Measurements from ENCODE around the gene SPEG.

Gene SPEG

DNA sequence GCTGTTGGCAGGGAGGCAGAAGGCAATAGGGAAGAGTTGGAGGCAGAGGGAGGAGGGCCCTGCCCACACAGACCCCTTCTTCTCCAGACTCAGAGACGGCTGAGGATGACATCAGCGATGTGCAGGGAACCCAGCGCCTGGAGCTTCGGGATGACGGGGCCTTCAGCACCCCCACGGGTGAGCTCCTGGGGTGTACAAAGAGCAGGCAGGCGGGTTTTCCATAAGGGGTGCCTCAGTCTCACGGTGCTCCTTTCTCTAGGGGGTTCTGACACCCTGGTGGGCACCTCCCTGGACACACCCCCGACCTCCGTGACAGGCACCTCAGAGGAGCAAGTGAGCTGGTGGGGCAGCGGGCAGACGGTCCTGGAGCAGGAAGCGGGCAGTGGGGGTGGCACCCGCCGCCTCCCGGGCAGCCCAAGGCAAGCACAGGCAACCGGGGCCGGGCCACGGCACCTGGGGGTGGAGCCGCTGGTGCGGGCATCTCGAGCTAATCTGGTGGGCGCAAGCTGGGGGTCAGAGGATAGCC, 10.0 kb downstream of the SPEG start:
- DNase-seq, result no peak

DNA sequence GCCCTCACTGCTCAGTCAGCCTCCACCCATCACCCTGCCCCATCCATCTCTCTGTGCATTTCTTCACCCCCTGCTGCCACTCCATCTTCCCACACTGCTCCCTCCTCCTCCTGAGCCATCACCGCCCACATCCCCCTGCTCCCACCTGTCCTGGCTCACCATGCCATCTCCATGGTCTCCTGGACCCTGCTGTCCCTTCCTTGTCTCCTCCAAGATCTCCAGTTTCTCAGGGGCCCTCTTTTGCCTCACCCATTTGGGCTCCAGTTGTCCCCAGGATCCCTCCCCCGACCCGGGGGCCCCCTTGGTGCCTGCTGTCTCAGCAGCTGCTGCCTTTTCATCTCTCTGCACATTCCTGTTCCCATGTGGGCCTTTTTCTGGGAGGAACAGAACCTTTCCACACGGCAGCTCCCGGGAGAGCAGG, 10.6 kb downstream of the SPEG start:
- DNase-seq, result no peak

DNA sequence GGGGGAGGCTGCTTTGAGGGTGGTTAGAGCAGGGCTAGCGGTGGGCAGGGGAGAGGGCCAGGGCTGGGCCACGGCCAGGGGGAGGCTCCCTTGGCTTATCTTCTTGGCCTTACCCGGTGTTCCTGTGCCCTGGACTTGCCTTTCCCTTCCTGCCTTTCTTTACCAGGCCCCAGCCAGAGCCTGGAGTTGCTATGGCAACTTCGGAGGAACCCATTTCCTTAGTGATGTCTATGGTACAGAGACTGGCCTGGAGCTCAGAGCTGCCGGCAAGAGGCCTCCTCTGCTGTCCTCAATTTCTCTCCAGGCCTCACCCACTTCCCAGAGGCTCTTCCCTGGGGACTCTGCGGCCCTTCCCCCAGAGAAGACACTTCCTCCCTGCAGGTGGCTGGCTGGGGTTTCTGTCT, 11.5 kb downstream of the SPEG start:
- DNase-seq, result no peak

DNA sequence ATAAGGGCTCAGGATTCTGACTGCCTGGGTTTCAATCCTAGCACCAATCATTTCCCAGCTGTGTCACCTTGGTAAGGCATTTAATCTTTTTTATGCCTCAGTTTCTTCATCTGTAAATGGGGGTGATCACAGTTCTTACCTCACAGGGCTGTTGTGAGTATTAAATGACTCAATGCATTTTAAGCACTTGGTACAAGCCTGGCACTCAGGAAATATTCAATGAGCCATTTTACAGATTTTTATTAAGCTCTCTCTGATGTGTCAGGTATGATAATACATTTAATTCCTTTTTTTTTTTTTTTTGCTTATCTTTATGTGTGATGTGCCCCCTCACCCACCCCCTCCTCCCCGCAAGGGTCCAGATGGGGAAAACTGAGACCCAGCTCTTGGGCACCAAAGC, 12.0 kb downstream of the SPEG start:
- DNase-seq, result no peak

DNA sequence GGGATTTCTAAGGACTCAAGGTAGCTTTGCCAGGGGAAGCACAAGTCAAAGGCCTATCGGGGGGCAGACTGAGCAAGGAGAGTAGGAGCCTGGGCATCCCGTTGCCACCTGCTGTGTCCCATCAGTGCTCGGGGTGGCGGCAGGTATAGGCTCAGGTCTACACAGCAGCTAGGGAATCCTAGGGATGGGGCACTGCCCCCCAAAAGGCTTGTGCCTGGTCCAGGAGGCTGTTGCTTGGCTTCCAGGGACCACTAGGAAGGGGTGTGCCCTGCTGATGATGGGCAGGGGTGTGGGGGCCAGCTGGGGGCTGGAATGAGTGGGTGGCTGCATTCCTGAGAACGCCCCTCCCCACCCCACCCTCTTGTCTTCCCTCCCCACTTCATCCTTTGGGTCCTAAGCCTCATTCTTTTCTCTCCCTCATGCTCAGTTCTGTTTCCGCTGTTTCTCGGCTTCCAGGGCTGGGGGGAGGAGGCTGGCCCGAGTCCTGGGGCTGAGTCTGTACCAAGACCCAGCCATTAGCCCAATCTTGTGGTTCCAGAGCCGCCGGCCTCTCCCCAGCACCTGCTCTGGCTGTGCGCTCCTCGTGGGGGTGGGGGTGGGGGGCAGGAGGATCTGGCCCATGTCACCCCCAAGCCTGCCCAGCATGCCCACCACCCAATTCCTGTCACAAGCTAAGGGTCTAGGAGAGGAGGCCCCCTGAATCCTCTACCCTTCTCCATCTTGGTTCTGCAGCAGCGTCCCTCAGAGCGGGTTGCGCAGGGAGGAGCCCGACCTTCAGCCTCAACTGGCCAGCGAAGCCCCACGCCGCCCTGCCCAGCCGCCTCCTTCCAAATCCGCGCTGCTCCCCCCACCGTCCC, 12.8 kb downstream of the SPEG start:
- no peak for DNase-seq

DNA sequence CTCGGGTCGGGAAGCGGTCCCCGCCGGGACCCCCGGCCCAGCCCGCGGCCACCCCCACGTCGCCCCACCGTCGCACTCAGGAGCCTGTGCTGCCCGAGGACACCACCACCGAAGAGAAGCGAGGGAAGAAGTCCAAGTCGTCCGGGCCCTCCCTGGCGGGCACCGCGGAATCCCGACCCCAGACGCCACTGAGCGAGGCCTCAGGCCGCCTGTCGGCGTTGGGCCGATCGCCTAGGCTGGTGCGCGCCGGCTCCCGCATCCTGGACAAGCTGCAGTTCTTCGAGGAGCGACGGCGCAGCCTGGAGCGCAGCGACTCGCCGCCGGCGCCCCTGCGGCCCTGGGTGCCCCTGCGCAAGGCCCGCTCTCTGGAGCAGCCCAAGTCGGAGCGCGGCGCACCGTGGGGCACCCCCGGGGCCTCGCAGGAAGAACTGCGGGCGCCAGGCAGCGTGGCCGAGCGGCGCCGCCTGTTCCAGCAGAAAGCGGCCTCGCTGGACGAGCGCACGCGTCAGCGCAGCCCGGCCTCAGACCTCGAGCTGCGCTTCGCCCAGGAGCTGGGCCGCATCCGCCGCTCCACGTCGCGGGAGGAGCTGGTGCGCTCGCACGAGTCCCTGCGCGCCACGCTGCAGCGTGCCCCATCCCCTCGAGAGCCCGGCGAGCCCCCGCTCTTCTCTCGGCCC, 13.6 kb downstream of the SPEG start:
- no peak for DNase-seq

DNA sequence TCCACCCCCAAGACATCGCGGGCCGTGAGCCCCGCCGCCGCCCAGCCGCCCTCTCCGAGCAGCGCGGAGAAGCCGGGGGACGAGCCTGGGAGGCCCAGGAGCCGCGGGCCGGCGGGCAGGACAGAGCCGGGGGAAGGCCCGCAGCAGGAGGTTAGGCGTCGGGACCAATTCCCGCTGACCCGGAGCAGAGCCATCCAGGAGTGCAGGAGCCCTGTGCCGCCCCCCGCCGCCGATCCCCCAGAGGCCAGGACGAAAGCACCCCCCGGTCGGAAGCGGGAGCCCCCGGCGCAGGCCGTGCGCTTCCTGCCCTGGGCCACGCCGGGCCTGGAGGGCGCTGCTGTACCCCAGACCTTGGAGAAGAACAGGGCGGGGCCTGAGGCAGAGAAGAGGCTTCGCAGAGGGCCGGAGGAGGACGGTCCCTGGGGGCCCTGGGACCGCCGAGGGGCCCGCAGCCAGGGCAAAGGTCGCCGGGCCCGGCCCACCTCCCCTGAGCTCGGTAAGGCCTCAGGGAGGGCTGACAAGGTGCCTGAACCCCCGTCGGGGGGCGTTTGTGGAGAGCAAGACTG, 14.2 kb downstream of the SPEG start:
- DNase-seq, result no peak

DNA sequence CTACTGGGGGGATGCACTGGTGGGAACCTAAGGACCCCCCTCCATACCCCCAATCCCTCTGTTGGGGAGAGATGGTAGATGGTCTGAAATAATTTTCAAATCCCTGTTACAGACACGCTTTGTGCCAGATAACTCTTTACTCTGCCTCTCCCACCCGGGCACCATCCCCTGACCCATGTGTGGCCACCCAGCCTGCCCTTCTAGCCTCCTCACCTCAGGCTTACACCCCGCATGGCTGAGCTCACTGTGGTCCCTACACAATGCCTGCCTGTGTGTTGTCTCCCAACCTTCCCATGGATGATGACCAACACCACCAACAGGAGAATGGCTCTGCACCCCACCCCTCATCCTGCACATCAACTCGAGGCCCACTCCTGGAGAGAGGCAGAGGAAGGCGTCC, 15.0 kb downstream of the SPEG start:
- no peak for DNase-seq

DNA sequence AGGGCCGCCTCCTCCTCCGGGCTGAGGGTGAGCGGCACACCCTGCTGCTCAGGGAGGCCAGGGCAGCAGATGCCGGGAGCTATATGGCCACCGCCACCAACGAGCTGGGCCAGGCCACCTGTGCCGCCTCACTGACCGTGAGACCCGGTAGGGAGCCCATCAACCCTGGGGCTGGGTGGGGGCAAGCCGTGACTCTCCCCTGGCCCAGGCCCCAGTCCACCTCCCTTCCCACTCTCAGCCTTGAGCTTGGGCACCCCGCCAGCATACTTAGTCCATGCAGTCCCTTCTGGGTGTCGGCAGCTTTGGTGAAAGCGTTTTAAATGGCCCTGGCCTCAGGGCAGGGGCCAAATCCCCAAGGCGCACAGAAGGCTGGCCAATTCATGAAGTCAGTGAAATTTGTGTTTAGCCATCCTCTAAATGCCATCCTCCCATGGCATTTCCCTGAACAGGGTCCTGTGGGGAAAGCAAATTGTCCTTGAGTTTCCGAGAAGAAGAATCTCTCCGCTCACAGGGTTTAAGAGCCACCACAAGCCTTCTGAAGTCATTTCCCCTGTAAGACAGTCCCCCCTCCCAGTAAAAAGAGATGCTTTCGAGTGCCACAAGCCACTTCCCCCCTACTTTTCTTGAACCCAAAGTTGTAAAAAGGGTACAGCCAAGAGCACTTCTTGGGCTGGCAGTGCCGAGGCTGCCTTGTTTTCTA, 17.2 kb downstream of the SPEG start:
- no peak for DNase-seq

DNA sequence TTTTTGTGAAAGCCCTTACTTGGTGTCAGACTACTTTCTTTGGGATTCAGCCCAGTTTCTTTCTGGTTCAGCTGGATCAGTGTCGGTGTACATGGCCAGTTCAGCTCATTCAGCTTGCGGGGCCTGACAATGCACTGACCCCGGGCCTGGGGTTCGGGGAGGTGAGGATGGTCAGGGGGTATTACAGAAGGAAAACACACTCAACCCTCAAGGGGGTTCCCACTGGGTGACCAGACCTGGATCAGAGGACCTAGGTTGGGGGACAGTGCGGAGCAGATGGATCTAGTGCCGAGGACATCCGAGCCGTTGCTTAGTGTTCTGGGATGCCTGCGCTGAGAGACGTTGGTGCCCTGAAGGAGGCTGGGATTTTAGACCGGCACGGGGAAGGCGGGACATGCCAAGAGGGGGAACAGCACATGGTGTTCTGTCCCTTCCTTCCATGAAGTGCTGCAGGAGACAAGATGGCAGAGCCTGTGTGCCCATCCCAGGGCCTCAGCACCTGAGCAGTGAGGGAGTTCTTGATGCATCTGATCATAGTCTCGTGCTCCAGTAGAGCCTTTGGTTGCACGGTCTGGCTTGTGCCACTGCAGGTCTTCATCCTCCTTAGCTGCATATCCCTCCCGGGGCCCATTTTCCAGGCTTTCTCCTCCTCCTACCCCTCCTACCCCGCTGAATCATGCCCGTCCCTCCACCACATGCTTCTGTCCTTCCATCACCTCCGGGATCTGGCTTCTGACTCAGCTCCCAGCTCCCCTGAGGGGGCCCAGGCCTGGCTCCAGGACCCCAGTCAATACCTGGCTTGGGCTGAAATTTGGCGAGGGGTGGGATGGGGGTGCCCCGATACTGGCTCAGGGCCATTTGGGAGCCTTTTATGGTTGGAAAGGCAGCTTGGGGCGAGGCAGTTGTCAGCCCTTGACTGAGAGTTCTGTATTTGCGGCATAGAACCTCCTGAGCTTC, 18.0 kb downstream of the SPEG start:
- DNase-seq, result no peak

DNA sequence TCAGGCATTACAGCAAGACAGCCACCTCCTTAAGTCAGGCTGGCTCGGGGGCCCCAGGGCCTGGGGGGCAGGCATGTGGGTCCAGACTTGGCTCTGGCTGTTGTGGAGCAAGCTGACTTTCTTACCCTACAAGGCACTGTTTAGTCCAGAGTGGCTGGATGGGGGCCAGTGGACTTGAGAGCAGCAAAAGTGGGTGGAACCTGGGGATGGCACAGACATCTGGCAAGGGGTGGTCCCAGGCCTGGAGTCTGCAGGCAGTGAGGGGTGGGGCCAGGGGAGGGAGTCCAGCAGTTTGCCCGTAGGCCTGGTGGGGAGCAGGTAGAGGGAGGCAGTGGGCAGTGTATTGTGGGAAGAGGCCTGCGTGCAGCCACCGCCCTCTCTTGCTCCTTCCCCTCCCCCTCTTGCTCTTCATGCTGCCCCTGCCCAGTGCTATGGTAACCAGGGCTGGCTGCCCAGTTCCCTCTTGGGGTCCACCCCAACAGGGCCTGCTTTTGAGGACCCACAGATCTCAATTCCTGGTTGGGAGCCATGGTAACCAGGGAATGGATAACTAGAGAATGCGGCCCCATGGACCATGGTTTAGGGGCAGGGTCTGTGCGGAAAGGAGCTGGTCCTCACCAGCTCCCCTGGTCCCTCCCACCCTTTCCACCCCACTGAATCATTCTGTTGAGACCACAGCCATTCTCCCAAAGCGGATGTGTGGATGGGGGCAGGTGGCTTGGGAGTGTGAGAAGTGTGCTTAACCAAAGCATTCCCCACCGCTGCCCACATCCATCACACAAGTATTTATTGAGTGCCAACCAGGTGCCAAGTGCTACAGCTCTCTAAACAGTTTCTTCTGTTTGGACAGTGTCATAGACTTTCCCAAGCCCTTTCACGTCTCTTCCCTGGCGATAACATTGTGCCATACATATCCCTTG, 19.3 kb downstream of the SPEG start:
- no peak for DNase-seq

DNA sequence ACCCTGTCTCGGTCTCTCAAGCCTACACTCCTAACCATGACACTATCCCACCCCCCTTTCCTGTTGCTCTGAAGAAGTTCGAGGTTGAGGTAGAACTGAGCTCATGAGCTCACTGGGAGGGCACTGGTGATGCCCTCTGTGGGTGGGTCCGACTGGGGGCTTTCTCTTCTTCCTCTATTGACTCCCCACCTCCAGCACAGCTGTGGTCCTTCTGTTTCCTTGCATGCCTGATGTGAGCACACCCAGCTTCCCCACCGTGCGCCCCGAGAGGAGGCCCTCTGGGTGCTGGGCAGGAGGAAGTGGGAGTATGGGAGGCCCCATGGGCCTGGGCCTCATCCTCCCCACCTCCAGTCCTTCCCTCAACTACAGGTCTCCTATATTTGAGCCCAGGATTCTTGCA, 20.9 kb downstream of the SPEG start:
- DNase-seq, result no peak

DNA sequence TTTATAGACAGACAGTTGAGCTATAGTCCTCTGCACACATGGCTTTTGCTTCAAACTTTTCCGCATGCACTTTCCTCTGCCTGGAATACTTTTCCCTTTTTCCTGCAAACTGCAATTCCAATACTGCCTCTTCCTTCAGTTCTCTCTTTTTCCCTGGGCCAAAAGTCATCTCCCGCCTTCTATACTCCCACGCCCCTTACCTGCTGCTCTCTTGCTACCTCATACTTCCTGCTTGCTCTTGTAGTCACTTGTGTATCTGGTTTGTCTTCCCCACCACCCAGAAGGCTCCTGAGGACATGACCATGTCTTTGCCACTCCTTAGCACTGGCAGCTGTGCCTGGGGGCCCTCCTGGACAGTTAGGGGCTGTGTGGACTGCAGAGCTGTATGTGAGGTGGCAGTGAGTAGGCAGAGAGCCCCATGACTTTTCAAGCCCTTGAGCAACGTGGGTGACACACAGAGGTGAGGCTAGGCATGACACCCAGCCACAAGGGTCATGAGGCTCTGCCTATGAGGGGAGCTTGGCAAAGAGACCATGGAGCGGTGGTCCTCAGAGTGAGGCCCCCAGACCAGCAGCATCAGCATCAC, 23.2 kb downstream of the SPEG start:
- no peak for DNase-seq

DNA sequence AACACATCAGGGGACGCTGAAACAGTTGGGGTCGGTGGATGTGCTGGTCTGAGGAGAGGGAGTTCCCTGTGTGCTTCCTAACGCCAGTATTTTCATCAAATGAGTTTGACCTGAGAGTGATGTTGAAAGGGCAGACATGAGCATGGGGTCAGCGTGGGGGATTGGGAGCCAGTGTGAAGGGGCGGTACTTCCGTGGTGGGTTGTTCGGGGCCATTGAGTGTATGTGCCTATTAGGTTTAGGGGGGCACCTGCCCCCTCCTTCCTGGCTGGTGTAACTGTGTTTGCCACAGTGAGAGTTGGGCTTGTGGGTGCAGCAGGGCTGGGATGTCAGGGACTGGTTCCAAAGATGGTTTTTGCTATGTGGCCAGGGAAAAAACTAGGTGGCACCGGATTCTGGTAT, 24.4 kb downstream of the SPEG start:
- no peak for DNase-seq

DNA sequence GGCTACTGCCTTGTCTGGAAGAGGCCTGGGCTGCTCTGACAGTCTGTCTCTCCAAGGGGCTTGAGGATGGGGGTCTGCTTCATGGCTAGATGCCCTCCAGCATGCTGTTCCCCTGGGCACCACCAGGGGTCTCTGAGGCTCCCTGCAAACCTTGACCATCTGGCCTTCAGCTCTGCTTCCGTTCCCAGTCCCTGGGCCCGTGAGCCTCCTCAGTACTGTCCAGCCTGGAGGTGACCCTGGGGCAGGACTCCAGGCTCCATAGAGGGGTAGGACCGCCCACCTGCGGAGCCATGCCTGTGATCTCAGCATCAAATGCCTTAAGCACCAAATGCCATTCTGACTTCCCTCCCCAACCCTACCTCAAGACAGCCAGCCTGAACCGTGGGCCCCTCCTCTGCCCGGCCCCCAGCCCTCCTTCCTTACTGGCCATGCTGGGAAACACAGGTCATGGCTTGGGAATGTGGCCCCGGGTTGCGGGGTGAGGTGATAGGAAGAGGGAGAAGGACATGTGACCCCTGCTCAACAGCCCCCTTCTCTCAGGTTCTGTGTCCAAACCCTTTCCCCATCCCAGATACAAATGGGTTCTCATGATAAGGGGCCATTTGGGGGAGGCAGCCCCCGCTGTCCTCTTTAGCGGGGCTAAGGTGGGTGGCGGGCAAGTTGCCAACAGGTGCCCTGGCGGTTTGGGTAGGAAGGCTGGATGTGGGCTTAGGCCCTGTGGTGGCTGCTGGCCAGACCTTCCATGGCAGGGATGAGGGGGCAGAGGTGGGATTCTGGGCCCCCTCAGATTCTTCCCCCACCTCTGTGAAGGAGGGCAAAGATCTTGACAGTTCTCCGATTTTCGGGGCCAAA, 25.0 kb downstream of the SPEG start:
- DNase-seq, result no peak

DNA sequence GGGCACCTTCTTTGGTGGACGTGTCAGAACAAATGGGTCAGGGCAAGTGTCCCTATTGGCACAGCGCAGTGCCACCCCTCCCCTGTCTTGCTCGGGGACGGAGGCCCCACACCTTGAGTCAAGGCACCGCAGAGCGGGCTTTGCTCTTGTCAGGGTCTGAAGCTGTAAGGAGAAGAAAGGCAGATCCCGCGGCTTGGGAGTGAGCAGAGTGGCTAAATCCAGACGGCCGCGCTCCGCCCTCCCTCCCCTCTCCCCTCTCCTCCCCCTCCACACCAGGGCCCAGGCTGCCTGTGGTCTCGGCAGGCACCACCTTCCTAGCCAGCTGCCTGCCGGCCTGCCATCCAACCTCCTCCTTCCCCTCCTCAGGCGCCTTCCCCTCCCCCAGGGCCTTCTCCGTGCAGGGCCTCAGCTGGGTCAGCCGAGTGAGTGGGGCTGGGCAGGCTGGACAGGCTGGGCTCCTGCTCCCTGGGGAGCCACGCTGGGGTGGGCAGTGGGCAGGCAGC, 25.8 kb downstream of the SPEG start:
- peak; percentile 54 for DNase-seq

DNA sequence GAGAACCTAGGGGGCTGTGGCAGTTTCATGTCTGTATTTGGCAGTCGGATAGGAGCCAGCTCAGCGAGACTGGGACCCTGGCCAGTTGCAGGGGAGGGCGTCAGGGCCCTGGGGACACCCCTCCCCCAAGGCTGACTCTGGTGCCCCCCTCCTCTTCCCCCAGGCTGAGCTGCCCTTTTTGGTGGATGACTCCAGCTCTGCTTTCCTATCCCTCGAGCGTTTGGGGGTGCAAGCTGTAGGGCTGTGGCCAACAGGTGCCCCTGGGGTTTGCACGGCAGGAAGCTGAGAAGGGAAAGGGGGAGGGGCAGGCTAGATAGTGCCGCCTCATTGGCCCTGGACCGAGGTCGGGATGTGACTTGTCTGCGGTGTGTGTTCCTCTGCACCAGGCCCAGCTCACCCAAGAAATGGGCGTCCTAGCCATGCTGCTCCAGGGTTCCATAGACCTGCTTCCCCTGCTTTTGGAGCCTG, 26.4 kb downstream of the SPEG start:
- DNase-seq, result no peak

DNA sequence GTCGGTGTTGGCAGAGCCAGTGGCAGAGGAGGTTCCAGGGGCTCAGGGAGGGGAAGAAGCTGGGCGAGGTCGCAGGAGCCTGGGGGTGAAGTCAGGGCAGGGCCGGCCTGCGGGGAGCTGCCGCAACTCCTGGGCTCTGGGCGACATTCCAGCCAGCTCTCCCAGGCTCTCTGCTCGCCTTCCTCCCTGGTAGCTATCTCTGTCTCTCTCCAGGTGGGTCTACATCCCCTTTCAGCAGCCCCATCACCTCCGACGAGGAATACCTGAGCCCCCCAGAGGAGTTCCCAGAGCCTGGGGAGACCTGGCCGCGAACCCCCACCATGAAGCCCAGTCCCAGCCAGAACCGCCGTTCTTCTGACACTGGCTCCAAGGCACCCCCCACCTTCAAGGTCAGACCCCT, 27.0 kb downstream of the SPEG start:
- no peak for DNase-seq

DNA sequence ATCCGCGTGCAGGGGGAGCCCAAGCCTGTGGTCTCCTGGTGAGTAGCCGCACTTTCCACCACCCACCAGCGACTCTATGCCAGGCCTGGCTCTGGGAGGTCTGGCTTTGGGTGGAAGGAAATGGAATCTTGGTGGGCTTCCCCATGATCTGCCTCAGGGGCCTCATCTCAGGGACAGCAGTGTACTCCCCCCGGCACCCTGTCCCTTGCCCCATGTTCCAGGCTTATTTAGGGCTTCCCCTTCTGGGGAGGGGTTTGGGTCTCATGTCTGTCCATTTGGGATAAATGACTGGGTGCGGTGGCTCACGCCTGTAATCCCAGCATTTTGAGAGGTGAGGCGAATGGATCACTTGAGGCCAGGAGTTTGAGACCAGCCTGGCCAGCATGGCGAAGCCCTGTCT, 27.7 kb downstream of the SPEG start:
- no peak for DNase-seq
